Forelimb muscle (tissue), 1 donor: ENCODE results near the gene MYMK. TPM values are rescaled to one million over a fixed set of nuclear protein-coding genes. Genes with fewer than 3 reads are reported as not detected.

Experiments
- DNase-seq: peaks from one replicate; pipeline ENCODE4 v3.0.0-alpha.2; 2013; ENCODE audit warnings: low read depth
- polyA plus RNA-seq: library from polyadenylated mRNA; unstranded; fragments of 120-200 nt; gene quantifications from one replicate; pipeline ENCODE4 v1.2.1, GENCODE V29; 2013; ENCODE audit not compliant: insufficient read length

MYMK gene
- polyA plus RNA-seq, 1 donor, result 58.2 TPM

GRCh38 chr9:133505186-133505830 is 19.5 kb downstream of the MYMK start:
- DNase-seq, result no peak

DNA sequence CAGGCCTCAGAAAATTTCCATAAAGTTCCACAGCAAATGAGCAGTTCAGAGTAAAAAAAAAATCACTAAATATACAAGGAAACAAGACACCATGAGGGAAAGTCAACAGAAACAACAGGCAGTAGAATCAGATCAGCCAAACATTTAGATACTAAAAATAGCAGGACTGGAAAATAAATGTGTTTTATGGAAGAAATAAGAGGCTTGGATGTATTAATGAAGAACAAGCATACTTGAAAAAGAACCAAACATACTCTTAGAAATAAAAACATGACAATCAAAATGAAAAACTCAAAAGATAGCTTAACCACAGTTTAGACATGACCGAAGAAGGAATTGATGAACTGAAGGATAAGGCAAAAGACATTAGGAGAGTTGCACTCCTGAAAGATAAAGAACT is 22.6 kb downstream of the MYMK start:
- no peak for DNase-seq

DNA sequence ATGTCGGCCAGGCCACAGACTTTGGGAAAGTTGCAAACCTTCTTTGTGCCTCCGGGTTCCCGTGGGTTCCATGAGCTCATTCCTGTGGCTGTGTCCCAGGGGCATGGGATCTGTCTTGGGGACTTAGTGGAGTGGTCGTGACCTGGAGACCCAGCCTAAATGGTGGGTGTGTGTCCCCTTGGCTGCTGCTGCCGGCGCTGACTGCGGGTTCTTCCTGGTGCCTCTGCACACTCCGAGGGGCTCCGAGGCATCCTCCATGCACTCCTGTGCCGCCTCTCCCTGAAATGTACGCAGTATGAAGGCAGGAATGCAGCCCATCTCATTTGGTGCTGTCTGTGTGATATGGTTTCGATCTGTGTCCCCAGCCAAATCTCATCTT is 24.9 kb downstream of the MYMK start:
- no peak for DNase-seq

- DNase-seq, result no peak
Observed at GRCh38 chr9:133499132-133499891, 25.4 kb downstream of the MYMK start.

- DNase-seq, result no peak
Observed at GRCh38 chr9:133496861-133497842, 27.6 kb downstream of the MYMK start.

DNA sequence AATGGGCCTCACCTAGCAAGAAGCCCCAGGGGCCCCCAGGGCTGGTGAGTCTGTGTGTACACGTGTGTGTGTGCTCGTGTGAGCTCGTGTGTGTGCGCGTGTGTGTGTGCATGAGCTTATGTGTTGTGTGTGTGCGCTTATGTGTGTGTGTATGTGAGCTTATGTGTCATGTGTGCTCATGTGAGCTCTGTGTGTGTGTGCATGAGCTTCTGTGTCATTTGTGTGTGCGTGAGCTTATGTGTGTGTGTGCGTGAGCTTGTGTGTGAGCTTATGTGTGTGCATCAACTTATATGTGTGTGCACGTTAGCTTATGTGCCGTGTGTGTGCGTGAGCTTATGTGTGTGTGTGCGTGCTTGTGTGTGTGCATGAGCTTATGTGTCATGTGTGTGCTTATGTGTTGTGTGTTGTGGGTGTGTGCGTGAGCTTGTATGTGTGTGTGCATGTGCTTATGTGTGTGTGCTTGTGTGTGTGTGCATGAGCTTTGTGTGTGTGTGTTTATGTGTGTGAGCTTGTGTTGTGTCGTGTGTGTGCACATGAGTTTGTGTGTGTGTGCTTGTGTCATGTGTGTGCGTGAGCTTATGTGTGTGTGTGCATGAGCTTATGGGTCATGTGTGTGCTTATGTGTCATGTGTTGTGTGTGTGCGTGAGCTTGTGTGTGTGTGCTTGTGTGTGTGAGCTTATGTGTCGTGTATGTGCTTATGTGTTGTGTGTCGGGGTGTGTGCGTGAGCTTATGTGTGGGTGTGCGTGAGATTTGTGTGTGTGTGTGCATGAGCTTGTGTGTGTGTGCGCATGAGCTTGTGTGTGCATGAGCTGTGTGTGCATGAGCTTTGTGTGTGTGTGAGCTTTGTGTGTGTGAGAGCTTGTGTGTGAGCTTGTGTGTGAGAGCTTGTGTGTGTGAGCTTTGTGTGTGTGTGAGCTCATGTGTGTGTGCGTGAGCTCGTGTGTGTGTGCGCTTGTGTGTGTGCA is 29.1 kb downstream of the MYMK start:
- DNase-seq, result no peak

- DNase-seq, result no peak
Observed at GRCh38 chr9:133494636-133495326, 30.0 kb downstream of the MYMK start.

DNA sequence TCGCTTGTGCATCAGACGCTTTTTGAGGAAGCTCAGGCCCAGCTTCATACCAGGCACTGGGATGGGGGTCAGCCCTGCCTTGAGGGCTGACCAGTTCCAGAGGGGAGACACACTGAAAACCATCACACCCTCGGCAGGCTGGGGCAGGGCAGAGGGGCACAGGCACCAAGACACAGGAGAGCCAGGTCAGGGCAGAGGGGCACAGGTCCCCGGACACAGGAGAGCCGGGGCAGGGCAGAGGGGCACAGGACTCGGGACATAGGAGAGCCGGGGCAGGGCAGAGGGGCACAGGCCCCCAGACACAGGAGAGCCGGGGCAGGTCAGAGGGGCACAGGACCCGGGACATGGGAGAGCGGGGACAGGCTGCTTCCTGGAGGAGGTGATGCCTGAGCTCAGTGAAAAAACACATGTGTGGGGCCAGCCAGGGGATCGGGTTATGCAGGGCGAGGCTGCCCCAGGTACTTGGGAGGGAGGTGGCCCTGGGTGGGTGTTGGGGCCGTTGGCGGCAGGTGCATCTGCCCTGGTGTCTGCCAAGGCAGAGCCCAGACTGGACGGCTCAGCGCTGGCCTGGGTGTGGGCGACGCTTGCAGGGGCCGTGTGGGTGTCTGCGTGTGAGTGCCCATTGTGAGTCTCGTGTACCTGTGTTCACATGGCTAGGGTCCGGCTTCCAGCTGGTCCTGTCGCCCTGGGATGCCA is 30.8 kb downstream of the MYMK start:
- no peak for DNase-seq

GRCh38 chr9:133493428-133493827 is 31.3 kb downstream of the MYMK start:
- no peak for DNase-seq

DNA sequence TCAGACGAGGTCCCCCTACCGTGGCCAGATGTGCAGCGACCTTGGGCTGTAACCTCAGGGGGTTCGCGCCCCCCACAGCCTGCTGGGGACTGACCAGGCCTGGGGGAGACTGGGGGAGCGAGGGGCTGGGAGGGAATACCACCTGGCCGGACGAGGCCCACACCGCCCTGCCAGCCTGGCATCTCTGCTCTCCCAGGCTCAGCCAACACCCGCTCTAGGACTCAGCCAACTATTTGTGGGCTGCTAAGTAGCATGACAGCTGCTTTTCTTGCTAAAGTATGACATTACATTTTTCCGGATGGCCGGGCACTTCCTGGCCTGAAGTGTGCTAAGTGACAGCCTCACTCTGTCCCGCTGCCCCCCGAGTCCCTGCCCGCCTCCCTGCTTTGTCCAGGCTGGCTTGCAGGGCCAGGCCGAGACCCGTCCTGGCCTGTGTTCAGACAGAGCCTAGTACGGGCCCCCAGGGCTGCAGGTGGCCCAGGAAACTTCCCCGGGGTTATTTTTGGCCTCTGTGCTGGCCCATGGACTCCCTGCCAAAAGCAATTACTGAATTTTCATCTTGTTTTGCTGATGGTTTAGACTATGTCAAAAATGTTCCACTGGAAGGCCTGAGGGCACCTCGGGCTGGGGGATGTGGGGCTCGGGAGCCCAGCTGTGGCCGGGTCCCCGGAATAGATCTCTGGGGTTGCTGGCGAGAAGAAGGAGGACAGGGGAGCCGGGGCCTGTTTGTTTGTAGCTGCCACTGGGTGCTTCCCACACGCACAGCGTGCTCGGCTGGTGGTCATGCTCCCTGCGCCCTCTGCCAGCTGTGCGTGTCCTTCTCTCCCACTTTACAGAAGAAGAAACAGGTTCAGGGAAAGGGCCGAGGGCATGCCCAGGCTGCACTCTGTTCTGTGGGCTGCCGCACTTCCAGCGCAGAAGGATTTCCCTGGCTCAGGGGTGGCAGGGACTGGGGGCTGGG is 32.4 kb downstream of the MYMK start:
- DNase-seq, result no peak

DNA sequence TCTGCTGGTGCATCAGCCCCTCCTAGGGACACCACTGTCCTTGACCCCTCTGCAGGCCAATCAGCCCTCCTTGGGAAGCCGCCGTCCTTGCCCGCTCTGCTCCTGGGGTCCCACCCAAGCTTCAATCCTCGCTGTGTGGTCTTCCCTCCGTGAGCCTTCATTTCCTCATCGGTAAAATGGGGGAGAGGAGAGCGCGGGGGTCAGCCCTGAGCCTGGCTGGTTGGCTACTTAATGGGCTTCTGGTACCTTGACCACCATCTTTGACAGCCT is 33.2 kb downstream of the MYMK start:
- no peak for DNase-seq

DNA sequence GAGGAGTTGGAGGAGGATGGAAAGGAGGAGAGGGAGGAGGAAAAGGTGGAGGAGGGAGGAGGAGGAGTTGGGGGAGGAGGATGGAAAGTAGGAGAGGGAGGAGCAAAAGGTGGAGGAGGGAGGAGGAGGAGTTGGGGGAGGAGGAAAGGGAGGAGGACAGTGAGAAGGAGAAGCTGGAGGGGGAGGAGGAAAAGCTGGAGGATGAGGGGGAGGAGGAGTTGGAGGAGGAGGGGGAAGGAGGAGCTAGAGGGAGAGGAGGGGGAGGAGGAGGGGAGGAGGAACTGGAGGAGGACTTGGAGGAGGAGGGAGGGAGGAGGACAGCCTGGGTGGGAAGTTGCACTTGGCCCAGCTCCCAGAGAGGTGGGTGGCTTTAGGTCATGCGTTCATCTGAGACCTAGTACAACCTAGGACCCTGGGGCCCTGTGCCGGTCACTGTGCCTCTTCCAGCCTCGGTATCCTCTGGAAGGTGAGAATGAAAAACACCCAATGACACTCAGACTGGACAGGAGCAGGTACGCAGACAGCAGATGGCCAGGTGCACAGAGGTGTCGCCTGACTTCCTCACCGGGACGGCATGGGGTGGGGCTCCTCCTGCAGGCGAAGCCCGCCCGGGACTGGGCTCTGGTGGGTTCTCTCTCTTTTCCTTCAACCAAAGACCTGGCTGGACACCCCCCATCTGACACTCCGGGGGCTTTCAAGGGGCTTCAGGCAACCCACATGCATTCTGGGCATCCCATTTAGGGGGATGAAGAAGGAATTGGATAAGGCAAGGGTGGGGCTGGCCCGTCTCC is 33.7 kb downstream of the MYMK start:
- no peak for DNase-seq

DNA sequence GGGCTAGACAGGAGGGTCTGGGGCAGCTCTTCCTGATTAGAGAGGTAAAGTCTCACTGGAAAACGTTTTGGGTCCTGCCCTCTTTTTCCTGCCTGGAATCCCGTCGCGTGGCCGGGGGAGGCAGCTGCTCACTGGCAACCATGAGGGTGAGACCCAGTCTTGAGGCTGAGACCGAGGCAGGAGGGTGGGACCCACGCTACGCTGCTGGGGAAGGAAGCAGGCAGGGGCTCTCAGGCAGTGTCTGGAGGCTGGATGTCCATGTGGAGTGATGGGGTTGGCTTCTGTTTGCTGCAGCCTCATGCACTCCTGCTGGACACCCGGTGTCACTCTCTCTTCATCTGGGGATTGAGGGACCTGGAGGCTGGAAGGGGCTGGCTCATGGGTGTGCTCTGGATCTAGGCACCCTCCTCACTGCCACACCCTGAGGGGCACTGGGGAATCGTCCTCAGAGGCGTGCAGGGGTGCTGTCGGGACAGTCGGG is 34.5 kb downstream of the MYMK start:
- no peak for DNase-seq

DNA sequence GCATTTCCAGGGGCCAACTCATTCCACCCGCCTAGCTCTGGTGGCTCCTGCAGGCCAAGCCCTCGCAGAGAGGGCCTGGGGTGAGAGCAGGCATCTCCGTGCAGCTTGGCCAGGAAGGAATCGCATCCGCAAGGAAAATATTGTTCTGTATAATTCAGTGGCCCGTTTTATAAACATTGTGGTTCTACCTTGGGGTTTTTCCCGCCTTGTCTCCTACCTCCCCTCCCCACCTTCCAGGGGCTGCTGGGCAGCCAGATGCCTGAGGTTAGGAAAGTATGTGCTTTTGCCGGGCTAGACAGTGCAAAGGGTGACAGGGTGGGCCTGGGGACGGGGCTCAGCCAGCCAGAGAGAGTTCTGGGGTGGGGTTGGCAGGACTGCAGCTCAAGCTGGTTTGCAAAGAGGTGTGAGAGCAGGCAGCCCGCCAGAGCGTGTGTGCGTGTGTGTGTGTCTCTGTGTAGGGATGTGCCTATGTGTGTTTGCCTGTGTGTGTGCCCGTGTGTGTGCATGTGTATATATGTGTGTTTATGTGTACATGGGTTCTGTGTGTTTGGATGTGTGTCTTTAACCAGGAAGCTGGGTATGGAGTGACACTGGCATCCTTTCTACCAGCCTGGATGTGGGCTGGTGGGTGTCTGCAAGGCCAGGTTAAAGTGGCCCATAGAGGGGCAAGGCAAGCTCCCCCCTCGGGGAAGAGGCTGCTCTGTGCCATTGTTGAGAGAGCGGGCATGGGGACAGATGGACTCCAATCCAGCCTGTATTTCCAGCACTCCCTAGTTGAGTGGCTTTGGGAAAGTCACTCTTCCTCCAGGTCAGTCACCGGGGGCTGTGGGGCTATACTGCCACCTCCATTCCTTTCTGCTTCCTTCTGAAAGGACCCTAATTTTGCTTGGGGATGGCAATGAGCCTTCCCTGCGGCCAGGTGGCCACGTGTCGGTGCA is 35.2 kb downstream of the MYMK start:
- no peak for DNase-seq

DNA sequence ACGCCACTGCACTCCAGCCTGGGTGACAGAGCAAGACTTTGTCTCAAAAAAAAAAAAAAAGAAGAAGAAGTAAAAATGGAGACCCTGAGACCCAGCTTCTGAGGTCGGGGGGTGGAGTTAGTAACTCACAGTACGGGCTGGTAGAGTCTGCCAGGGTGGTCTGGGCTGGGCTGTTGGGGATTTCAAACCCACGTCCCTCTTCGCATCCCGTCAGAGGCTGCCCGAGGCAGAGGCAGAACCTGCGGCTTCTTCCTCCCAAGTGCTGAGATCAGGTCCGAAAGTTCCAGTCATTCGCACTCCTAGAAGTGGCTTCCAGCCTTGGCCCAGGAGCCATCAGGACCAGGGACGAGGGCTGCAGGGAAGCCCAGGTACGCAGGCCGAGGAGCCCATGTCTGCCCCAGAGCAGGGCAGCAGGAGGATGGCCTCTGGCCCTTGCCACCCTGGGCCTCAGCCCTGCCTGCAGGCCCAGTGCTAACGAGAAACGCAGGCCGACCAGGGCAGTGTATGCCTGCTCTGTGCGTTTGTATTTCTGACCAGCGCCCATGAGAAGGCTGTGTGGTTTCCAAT is 36.0 kb downstream of the MYMK start:
- DNase-seq, result no peak

DNA sequence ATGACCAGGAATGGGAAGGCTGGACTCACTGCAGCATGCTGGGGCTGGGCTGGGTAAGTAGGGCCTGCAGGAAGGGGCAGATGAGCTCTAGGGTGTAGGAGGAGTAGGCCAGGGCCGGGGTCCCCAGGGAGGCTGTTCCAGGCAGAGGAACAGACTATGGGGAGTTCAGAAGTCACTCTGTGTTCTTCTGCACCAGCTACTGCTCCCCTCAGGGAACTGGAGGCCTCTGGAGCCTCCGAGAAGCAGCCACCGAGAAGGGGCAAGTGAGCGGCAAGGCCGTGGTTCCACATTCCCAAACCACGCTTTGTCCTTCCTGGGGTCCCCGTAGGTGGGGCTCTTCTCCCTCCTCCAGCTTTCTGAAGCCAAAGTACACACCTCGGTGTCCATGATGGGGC is 37.4 kb downstream of the MYMK start:
- DNase-seq, result no peak
